SK-N-SH (cell line): ENCODE data around the gene PNCK. TPM values are rescaled to one million over a fixed set of nuclear protein-coding genes. Genes with fewer than 3 reads are reported as not detected.
A peak's percentile ranks its signal among the peaks of the same experiment; 100 is the strongest.

Experiments
- CTCF ChIA-PET: fragments of 300-600, 350-600 bp; formaldehyde crosslinking; extraction: SDS; loops from one replicate; lab custom pipeline; 2021; lab: Yijun Ruan, JAX
- POLR2A ChIA-PET: fragments of 350-600 bp; sonication (Branson Sonifier 250); formaldehyde crosslinking; extraction: SDS; loops from one replicate; lab custom pipeline; 2020; ENCODE audit warnings: antibody characterized with exemption, inconsistent platforms; lab: Yijun Ruan, JAX
- DNase-seq: peaks from one replicate; pipeline ENCODE4 v3.0.0; 2012
- H2AFZ ChIP-seq: fragments of 200-600 bp; sonication (generic); 2 replicates; pipeline ENCODE4 v1.8.1; 2016; ENCODE audit warnings: antibody characterized with exemption, mild to moderate bottlenecking, low read depth
- H3F3A ChIP-seq: fragments of 200-600 bp; sonication (generic); replicated peaks from 2 replicates; pipeline ENCODE3; 2016; ENCODE audit warnings: antibody characterized with exemption, mild to moderate bottlenecking; ENCODE audit not compliant: insufficient read depth
- H3K27ac ChIP-seq, 2 experiments: fragments of 200-500 bp in 1 of 2; fragments of 200-600 bp in 1 of 2; sonication (Bioruptor generic) in 1 of 2; sonication (generic), shearing (Covaris generic) in 1 of 2; 2 replicates each; pipeline versions ENCODE4 v1.5.1 to v1.6.1; 2014 to 2016; ENCODE audit warnings: low read depth in 2 of 2, inconsistent platforms in 1 of 2, low read length in 1 of 2, mild to moderate bottlenecking in 1 of 2, mixed read lengths in 1 of 2
- H3K27me3 ChIP-seq: fragments of 200-600 bp; sonication (generic), shearing (Covaris generic); 2 replicates; pipeline ENCODE4 v1.6.1; 2016; ENCODE audit warnings: mixed run types; ENCODE audit not compliant: insufficient read depth
- H3K36me3 ChIP-seq, 2 experiments: fragments of 200-500 bp in 1 of 2; fragments of 200-600 bp in 1 of 2; sonication (Bioruptor generic) in 1 of 2; sonication (generic) in 1 of 2; replicated peaks in 1 of 2; 2 replicates each; pipeline versions ENCODE3 to v1.5.1; 2014 to 2016; ENCODE audit warnings: low read length in 1 of 2, mild to moderate bottlenecking in 1 of 2; ENCODE audit not compliant: insufficient read depth in 2 of 2, control insufficient read depth in 1 of 2
- H3K4me1 ChIP-seq, 2 experiments: fragments of 200-500 bp in 1 of 2; fragments of 200-600 bp in 1 of 2; sonication (Bioruptor generic) in 1 of 2; sonication (generic), shearing (Covaris generic) in 1 of 2; 2 replicates each; pipeline versions ENCODE4 v1.5.1 to v1.6.1; 2014 to 2016; ENCODE audit warnings: low read depth in 1 of 2, low read length in 1 of 2, mixed run types in 1 of 2; ENCODE audit not compliant: insufficient read depth in 2 of 2, control insufficient read depth in 1 of 2
- H3K4me2 ChIP-seq: fragments of 200-600 bp; sonication (generic), shearing (Covaris generic); 2 replicates; pipeline ENCODE4 v1.6.1; 2017; ENCODE audit warnings: mixed run types
- H3K4me3 ChIP-seq, 2 experiments: fragments of 200-500 bp in 1 of 2; fragments of 200-600 bp in 1 of 2; sonication (Bioruptor generic) in 1 of 2; sonication (generic), shearing (Covaris generic) in 1 of 2; 2 replicates each; pipeline versions ENCODE4 v1.5.1 to v1.8.1; 2014 to 2016; ENCODE audit warnings: low read depth in 2 of 2, inconsistent platforms in 1 of 2, low read length in 1 of 2, mild to moderate bottlenecking in 1 of 2, mixed read lengths in 1 of 2, moderate library complexity in 1 of 2
- H3K79me2 ChIP-seq: fragments of 200-600 bp; sonication (generic); 2 replicates; pipeline ENCODE4 v1.8.1; 2017; ENCODE audit warnings: mild to moderate bottlenecking; ENCODE audit not compliant: insufficient read depth
- H3K9ac ChIP-seq: fragments of 200-600 bp; sonication (generic); 2 replicates; pipeline ENCODE4 v1.6.1; 2017; ENCODE audit warnings: mixed run types
- H3K9me2 ChIP-seq: fragments of 200-600 bp; sonication (generic); 2 replicates; pipeline ENCODE4 v1.6.1; 2017; ENCODE audit warnings: mixed run types
- H3K9me3 ChIP-seq: fragments of 200-600 bp; sonication (generic); 2 replicates; pipeline ENCODE4 v1.6.1; 2017; ENCODE audit warnings: mixed run types, mild to moderate bottlenecking, moderate library complexity
- H4K20me1 ChIP-seq: fragments of 200-600 bp; sonication (generic); 2 replicates; pipeline ENCODE4 v1.6.1; 2017; ENCODE audit warnings: mild to moderate bottlenecking, mixed run types; ENCODE audit not compliant: insufficient read depth
- CTCF ChIP-seq: fragments of 200-600 bp; sonication (generic); IDR thresholded peaks from 2 replicates; pipeline ENCODE4 v1.6.1; 2017; ENCODE audit warnings: antibody characterized with exemption, mild to moderate bottlenecking, moderate library complexity
- EZH2phosphoT487 ChIP-seq: fragments of 200-600 bp; sonication (generic); IDR thresholded peaks from 2 replicates; pipeline ENCODE4 v1.6.1; 2017; ENCODE audit warnings: low read depth, mixed run types, mild to moderate bottlenecking, antibody characterized with exemption, moderate library complexity, borderline replicate concordance
- FOXJ3 ChIP-seq: sonication (generic); formaldehyde crosslinking; IDR thresholded peaks from 2 replicates; pipeline ENCODE4 v1.5.1; 2020; ENCODE audit warnings: mild to moderate bottlenecking, missing genetic modification reagents
- IRF3 ChIP-seq: fragments of 150-350 bp; IDR thresholded peaks from 2 replicates; pipeline ENCODE4 v1.6.1; 2016; ENCODE audit warnings: mild to moderate bottlenecking, low read depth, low read length
- JUND ChIP-seq: IDR thresholded peaks from 2 replicates; pipeline ENCODE4 v1.4.0; 2012
- WGBS: methylation state at CpG from one replicate; pipeline ENCODE4 v1.1.6; 2017; ENCODE audit warnings: low lambda C conversion rate; 5-methylcytosine and 5-hydroxymethylcytosine counted together
- polyA plus RNA-seq, 3 experiments: library from polyadenylated mRNA; depleted of rRNA; stranded (reverse); fragments of >200 nt; gene quantifications; 2 replicates each; pipeline ENCODE4 v1.2.3, GENCODE V29; 2012

Gene PNCK
- polyA plus RNA-seq, 1 of the 3 experiments (the other 2 are of a cell fraction) = 1.2 TPM

- H3K9me2 ChIP-seq = no peaks in the 10 kb centered on the region
- no peaks in the 10 kb centered on the region for H3F3A ChIP-seq
- no peak overlapping the region for H3K4me3 ChIP-seq
- no peaks in the 10 kb centered on the region for H3K9me3 ChIP-seq
- H3K9ac ChIP-seq = no peak overlapping the region
- no peak overlapping the region for H3K4me2 ChIP-seq
- H3K79me2 ChIP-seq = no peaks in the 10 kb centered on the region
- H4K20me1 ChIP-seq = no peaks in the 10 kb centered on the region
- TF ChIP-seq EZH2phosphoT487 (no peak), FOXJ3 (CRISPR knock-in tag) (no peak)
- no peak overlapping the region for H2AFZ ChIP-seq
- ChIA-PET CTCF (interaction anchor here (0.6 to 1.9 kb wide), 10 partner anchors 13 to 699 kb away, joined by 3 to 11 read pairs (median 4); no protein-coding TSS in a partner anchor), POLR2A (no interaction called here)
- H3K27ac ChIP-seq = no peak overlapping the region
- H3K36me3 ChIP-seq = no peaks in the 10 kb centered on the region
- peaks cover 0 to 22% of the 10 kb centered on the region in 2 experiments; a peak in 1 of 4 replicates for H3K4me1 ChIP-seq
- 55% methylated on average over 24 of the region's 26 CpGs for WGBS
- peak; percentile 25 for DNase-seq
- peaks cover 61% of the 10 kb centered on the region for H3K27me3 ChIP-seq
Measured at GRCh38 chrX:153640736-153641575, 32.7 kb downstream of the PNCK start.

GRCh38 chrX:153640045-153640686 is 33.4 kb downstream of the PNCK start:
- H3K4me2 ChIP-seq = no peak overlapping the region
- no peaks in the 10 kb centered on the region for H3F3A ChIP-seq
- no peaks in the 10 kb centered on the region for H3K79me2 ChIP-seq
- CTCF ChIA-PET = interaction anchor here (0.6 to 1.9 kb wide), 9 partner anchors 14 to 699 kb away, joined by 3 to 11 read pairs (median 4); no protein-coding TSS in a partner anchor
- no peak overlapping the region for H3K4me3 ChIP-seq
- peaks cover 58% of the 10 kb centered on the region for H3K27me3 ChIP-seq
- TF ChIP-seq IRF3 (no peak), CTCF (no peak), JUND (no peak)
- H2AFZ ChIP-seq = no peak overlapping the region
- POLR2A ChIA-PET = no interaction called here
- no peak overlapping the region for H3K9ac ChIP-seq
- no peak overlapping the region for H3K27ac ChIP-seq
- WGBS = 48% methylated on average over 15 of the region's 23 CpGs
- no peaks in the 10 kb centered on the region for H3K9me2 ChIP-seq
- H4K20me1 ChIP-seq = no peaks in the 10 kb centered on the region
- H3K9me3 ChIP-seq = no peaks in the 10 kb centered on the region
- H3K36me3 ChIP-seq = no peaks in the 10 kb centered on the region
- peaks cover 0 to 22% of the 10 kb centered on the region in 2 experiments; a peak in 1 of 4 replicates for H3K4me1 ChIP-seq
- peak; percentile 25 for DNase-seq
